ENCODE results near the gene THAP7. TPM values are rescaled to one million over a fixed set of nuclear protein-coding genes. Genes with fewer than 3 reads are reported as not detected.

THAP7 gene
- total RNA-seq, 1 donor from 2014 or later, result 26.4 TPM

GRCh38 chr22:21014726-21015465 is 13.0 kb upstream of the THAP7 start, which contains the start of gene P2RX6:
Gene P2RX6, plus strand, starts transcription at chr22:21015165. Its CDS starts 10 bp downstream, at chr22:21015175.
- TF ChIP-seq CTCF (conservative IDR thresholded peaks at IDR 0.05), result no peak
- Mint-ChIP-seq H3K9me3 (no peaks in the 10 kb centered on the region), H3K27ac (peak within 1 kb of the TSS; percentile 80), H3K27me3 (no peaks in the 10 kb centered on the region), H3K4me3 (peak within 1 kb of the TSS; percentile 91), H3K36me3 (no peaks in the 10 kb centered on the region), H3K4me1 (ENCODE audit: unreplicated experiment) (peaks cover 22% of the 10 kb centered on the region)
- DNase-seq (ENCODE audit: extremely low spot score, unreplicated experiment), result peak; percentile 74

GRCh38 chr22:21014202-21014725 is 12.3 kb upstream of the THAP7 start:
- no peaks in the 10 kb centered on the region for H3K9me3 Mint-ChIP-seq
- H3K27me3 Mint-ChIP-seq, result no peaks in the 10 kb centered on the region
- peak overlapping the region; percentile 80 for H3K27ac Mint-ChIP-seq
- peak overlapping the region; percentile 91 for H3K4me3 Mint-ChIP-seq
- DNase-seq (ENCODE audit: extremely low spot score, unreplicated experiment), result peak; percentile 93
- no peak for TF ChIP-seq CTCF (conservative IDR thresholded peaks at IDR 0.05)
- H3K36me3 Mint-ChIP-seq, result no peaks in the 10 kb centered on the region
- H3K4me1 Mint-ChIP-seq (ENCODE audit: unreplicated experiment), result peaks cover 22% of the 10 kb centered on the region

- H3K4me1 Mint-ChIP-seq (ENCODE audit: unreplicated experiment), result peaks cover 22% of the 10 kb centered on the region
Measured at GRCh38 chr22:21013657-21014201, 11.8 kb upstream of the THAP7 start.

GRCh38 chr22:21012446-21013407 is 10.8 kb upstream of the THAP7 start:
- Mint-ChIP-seq H3K36me3 (no peaks in the 10 kb centered on the region), H3K4me3 (peak overlapping the region; percentile 91), H3K27me3 (no peaks in the 10 kb centered on the region), H3K27ac (no peak overlapping the region), H3K4me1 (ENCODE audit: unreplicated experiment) (peaks cover 22% of the 10 kb centered on the region), H3K9me3 (no peaks in the 10 kb centered on the region)
- TF ChIP-seq CTCF (conservative IDR thresholded peaks at IDR 0.05), result no peak
- DNase-seq (ENCODE audit: extremely low spot score, unreplicated experiment), result no peak

More at GRCh38 chr22:21013657-21014201, 11.8 kb upstream of the THAP7 start:
- Mint-ChIP-seq H3K27ac (peak overlapping the region; percentile 80), H3K36me3 (no peaks in the 10 kb centered on the region), H3K27me3 (no peaks in the 10 kb centered on the region), H3K9me3 (no peaks in the 10 kb centered on the region), H3K4me3 (peak overlapping the region; percentile 91)
- no peak for TF ChIP-seq CTCF (conservative IDR thresholded peaks at IDR 0.05)
- no peak for DNase-seq (ENCODE audit: extremely low spot score, unreplicated experiment)

- H3K27me3 Mint-ChIP-seq, result no peaks in the 10 kb centered on the region
- no peaks in the 10 kb centered on the region for H3K36me3 Mint-ChIP-seq
- H3K27ac Mint-ChIP-seq, result no peak overlapping the region
- H3K9me3 Mint-ChIP-seq, result no peaks in the 10 kb centered on the region
- DNase-seq (ENCODE audit: extremely low spot score, unreplicated experiment), result no peak
- no peak for TF ChIP-seq CTCF (conservative IDR thresholded peaks at IDR 0.05)
- peaks cover 22% of the 10 kb centered on the region for H3K4me1 Mint-ChIP-seq (ENCODE audit: unreplicated experiment)
- no peak overlapping the region for H3K4me3 Mint-ChIP-seq
Measured at GRCh38 chr22:21010426-21011113, 8.7 kb upstream of the THAP7 start.

Measured in type B pancreatic cell (in vitro differentiated cells).